Adrenal gland (tissue), 12 donors: Measurements from ENCODE around the gene PSTPIP1. TPM values are rescaled to one million over a fixed set of nuclear protein-coding genes. Genes with fewer than 3 reads are reported as not detected.
A peak's percentile ranks its signal among the peaks of the same experiment; 100 is the strongest.

Experiments used
- DNase-seq, 7 donors: peaks; one replicate each; pipeline ENCODE4 v3.0.0-alpha.2; 2019 to 2020
- H3K27ac ChIP-seq, 5 donors: fragments of 200-600 bp; sonication (generic) in 4 of 5; 1 replicate in 3 of 5; 2 replicates in 2 of 5; pipeline versions ENCODE4 v1.5.1 to v1.8.0; 2016 to 2020; ENCODE audit warnings: mild to moderate bottlenecking in 1 of 5
- H3K27me3 ChIP-seq: fragments of 200-600 bp; 2 replicates; pipeline ENCODE4 v1.8.0; 2021
- H3K36me3 ChIP-seq, 2 donors: fragments of 200-600 bp; replicated peaks in 1 of 2; 1 replicate in 1 of 2; 2 replicates in 1 of 2; pipeline versions ENCODE4 v1.5.1 to v1.8.0; 2018 to 2022
- H3K4me1 ChIP-seq, 2 donors: fragments of 200-600 bp; replicated peaks in 1 of 2; 1 replicate in 1 of 2; 2 replicates in 1 of 2; pipeline versions ENCODE4 v1.5.1 to v1.8.0; 2018 to 2021
- H3K4me3 ChIP-seq, 4 donors: fragments of 200-600 bp; sonication (generic) in 3 of 4; one replicate each; pipeline ENCODE4 v1.5.1; 2016 to 2018
- H3K9me3 ChIP-seq, 3 donors: fragments of 200-600 bp; sonication (generic) in 1 of 3; replicated peaks in 1 of 3; 1 replicate in 2 of 3; 2 replicates in 1 of 3; pipeline versions ENCODE4 v1.5.1 to v1.8.0; 2016 to 2021
- CTCF ChIP-seq, 6 experiments: fragments of 450-650 bp in 4 of 6; fragments of 200-600 bp in 2 of 6; sonication (generic) in 1 of 6; IDR thresholded peaks; 1 replicate in 5 of 6; 2 replicates in 1 of 6; pipeline versions ENCODE4 v1.5.1 to v1.8.0; 2016 to 2021; ENCODE audit warnings: antibody characterized with exemption in 6 of 6, mild to moderate bottlenecking in 2 of 6, moderate library complexity in 1 of 6
- POLR2A ChIP-seq, 2 donors: fragments of 450-650 bp; IDR thresholded peaks; one replicate each; pipeline ENCODE4 v1.6.1; 2017; ENCODE audit warnings: antibody characterized with exemption in 2 of 2, mild to moderate bottlenecking in 2 of 2, moderate library complexity in 1 of 2
- WGBS, 4 donors: extraction: QIAGEN DNeasy Blood & Tissue Kit in 2 of 4; methylation state at CpG; one replicate each; pipeline versions ENCODE4 v1.1.5 to v1.1.7; 2013 to 2017; 5-methylcytosine and 5-hydroxymethylcytosine counted together
- intact Hi-C, 2 donors: fragments of 100-400 bp; cut with DNase I; formaldehyde crosslinking; loops; one replicate each; pipeline versions ENCODE4 v1.14.1 to v1.15.0; 2022 to 2023
- polyA plus RNA-seq, 3 donors: library from polyadenylated mRNA; stranded (reverse); fragments of 200-250 nt in 2 of 3; fragments of 350-450 nt in 1 of 3; fragmentation: Illumina TruSeq in 1 of 3; extraction: RNeasy Lipid Tissue Mini Kit (QIAGEN cat#74804) in 1 of 3; gene quantifications; one replicate each; pipeline ENCODE4 v1.2.3, GENCODE V29; 2013 to 2014
- total RNA-seq, 9 donors: library from RNA; depleted of rRNA in 4 of 9; stranded (reverse); fragments of >200 nt in 4 of 9; fragments of 120-200 nt in 1 of 9; fragmentation: NEBNext Ultra II Directional in 1 of 9; extraction: Animal tissue kit (Norgen Biotek cat#: 25700) in 1 of 9; gene quantifications; one replicate each; pipeline versions ENCODE4 v1.1.0 to v1.2.4, GENCODE V29; 2013 to 2023
- donor health status: healthy with polysubstance abuse.
- donor health status: Bipolar disorder and iron deficiency.
- donor health status: DM: yes; HTN: yes; CAD: no.
- donor health status: DM: no; HTN: no; CAD: no.
- donor health status: DM: no; HTN: no; CAD: no.
- donor health status: DM: yes; HTN: yes; CAD: no.

Gene PSTPIP1
- total and polyA plus RNA-seq, 12 donors = 1.4 to 31.5 (median 11.5) TPM

- peaks cover 0 to 26% of the 10 kb centered on the region in 2 donors for H3K36me3 ChIP-seq
- no peak overlapping the region for H3K27ac ChIP-seq
- TF ChIP-seq POLR2A (IDR thresholded peaks at IDR 0.05) (no peak), CTCF (IDR thresholded peaks at IDR 0.05) (no peak)
- 81 to 86% (median 84%) methylated on average over 8 of the region's 8 CpGs for WGBS, 4 donors
- DNase-seq = no peak
- H3K27me3 ChIP-seq = no peaks in the 10 kb centered on the region
- H3K4me1 ChIP-seq = no peaks in the 10 kb centered on the region
- H3K4me3 ChIP-seq = no peak overlapping the region
- intact Hi-C loops = no loop called here
- H3K9me3 ChIP-seq = no peaks in the 10 kb centered on the region
Measured at GRCh38 chr15:77042245-77042919, 47.5 kb downstream of the PSTPIP1 start.

- no peak for TF ChIP-seq CTCF (IDR thresholded peaks at IDR 0.05)
- no peak for TF ChIP-seq POLR2A (IDR thresholded peaks at IDR 0.05)
- H3K4me1 ChIP-seq = no peaks in the 10 kb centered on the region
- peak in 1 of 7 donors; percentile 80 for DNase-seq
- no peaks in the 10 kb centered on the region for H3K27me3 ChIP-seq
- H3K36me3 ChIP-seq = peaks cover 0 to 26% of the 10 kb centered on the region in 2 donors
- H3K4me3 ChIP-seq = no peak overlapping the region
- no peaks in the 10 kb centered on the region for H3K9me3 ChIP-seq
- intact Hi-C loops = no loop called here
- 83 to 89% (median 86%) methylated on average over 20 of the region's 20 CpGs for WGBS, 4 donors
- H3K27ac ChIP-seq = no peak overlapping the region
Measured at GRCh38 chr15:77042955-77043920, 48.3 kb downstream of the PSTPIP1 start.

GRCh38 chr15:77044228-77045042 is 49.5 kb downstream of the PSTPIP1 start:
- Histone ChIP-seq H3K36me3 (peaks cover 0 to 26% of the 10 kb centered on the region in 2 donors), H3K27ac (no peak overlapping the region), H3K4me1 (no peaks in the 10 kb centered on the region), H3K9me3 (no peaks in the 10 kb centered on the region), H3K4me3 (no peak overlapping the region), H3K27me3 (no peaks in the 10 kb centered on the region)
- WGBS, 4 donors = 84 to 91% (median 89%) methylated on average over 7 of the region's 7 CpGs
- intact Hi-C loops = no loop called here
- no peak for TF ChIP-seq CTCF (IDR thresholded peaks at IDR 0.05)
- no peak for DNase-seq

GRCh38 chr15:77045985-77046384 is 51.1 kb downstream of the PSTPIP1 start:
- 90 to 98% (median 96%) methylated on average over 1 of the region's 1 CpG for WGBS, 4 donors
- Histone ChIP-seq H3K4me1 (no peaks in the 10 kb centered on the region), H3K4me3 (no peak overlapping the region), H3K36me3 (peaks cover 0 to 26% of the 10 kb centered on the region in 2 donors), H3K27ac (no peak overlapping the region), H3K9me3 (no peaks in the 10 kb centered on the region), H3K27me3 (no peaks in the 10 kb centered on the region)
- DNase-seq = no peak
- TF ChIP-seq CTCF (IDR thresholded peaks at IDR 0.05) = no peak
- TF ChIP-seq POLR2A (IDR thresholded peaks at IDR 0.05) = no peak
- intact Hi-C loops = no loop called here
